Calu3 (cell line): ENCODE results near the gene FLYWCH1. TPM values are rescaled to one million over a fixed set of nuclear protein-coding genes. Genes with fewer than 3 reads are reported as not detected.
"Not testable (repeated sequence)": the region's sequence is repeated elsewhere in the genome, so short reads cannot be mapped to it uniquely, and the experiment has no call there.

Source experiments
- BruUV-seq: library from RNA; stranded (reverse); fragments of 400-500 nt; replicated peaks from 2 replicates; lab custom pipeline; 2021; lab: Mats Ljungman, UMichigan
- CTCF ChIA-PET: fragments of 300-600 bp; sonication (Branson Sonifier 250); formaldehyde crosslinking; loops from one replicate; lab custom pipeline; 2022; ENCODE audit warnings: antibody characterized with exemption; lab: Charles Lee
- DNase-seq: peaks from one replicate; pipeline ENCODE4 v3.0.0; 2022
- H3K27ac Mint-ChIP-seq: one replicate; pipeline ENCODE4 v1.8.0; 2022; ENCODE audit warnings: mixed read lengths; ENCODE audit not compliant: unreplicated experiment
- H3K27me3 Mint-ChIP-seq: one replicate; pipeline ENCODE4 v1.8.0; 2022; ENCODE audit warnings: mixed read lengths; ENCODE audit not compliant: unreplicated experiment
- H3K36me3 Mint-ChIP-seq: one replicate; pipeline ENCODE4 v1.8.0; 2022; ENCODE audit warnings: mild to moderate bottlenecking, moderate library complexity, mixed read lengths; ENCODE audit not compliant: insufficient read depth, unreplicated experiment
- H3K4me1 Mint-ChIP-seq: one replicate; pipeline ENCODE4 v1.8.0; 2022; ENCODE audit warnings: mild to moderate bottlenecking, low read depth, mixed read lengths; ENCODE audit not compliant: unreplicated experiment
- H3K4me3 Mint-ChIP-seq: one replicate; pipeline ENCODE4 v1.8.0; 2022; ENCODE audit warnings: mild to moderate bottlenecking, low read depth, moderate library complexity, mixed read lengths; ENCODE audit not compliant: unreplicated experiment
- H3K9me3 Mint-ChIP-seq: one replicate; pipeline ENCODE4 v1.8.0; 2022; ENCODE audit warnings: low read depth, mixed read lengths; ENCODE audit not compliant: unreplicated experiment
- intact Hi-C: fragments of 100-400 bp; cut with micrococcal nuclease; formaldehyde crosslinking; loops from one replicate; pipeline ENCODE4 v1.10.0; 2022; ENCODE audit not compliant: unreplicated experiment
- total RNA-seq: library from RNA; stranded (reverse); gene quantifications from 2 replicates; pipeline ENCODE4 v1.2.3, GENCODE V29; 2022
- TF ChIP-seq, protein P1 (sequence below): fragments of 200-600 bp; IDR thresholded peaks from one replicate; pipeline ENCODE4 v1.8.0; 2022; ENCODE audit warnings: antibody characterized with exemption; ENCODE audit not compliant: unreplicated experiment

FLYWCH1 gene
- total RNA-seq, 1 experiment from 2014 or later: 34.8 TPM

DNA sequence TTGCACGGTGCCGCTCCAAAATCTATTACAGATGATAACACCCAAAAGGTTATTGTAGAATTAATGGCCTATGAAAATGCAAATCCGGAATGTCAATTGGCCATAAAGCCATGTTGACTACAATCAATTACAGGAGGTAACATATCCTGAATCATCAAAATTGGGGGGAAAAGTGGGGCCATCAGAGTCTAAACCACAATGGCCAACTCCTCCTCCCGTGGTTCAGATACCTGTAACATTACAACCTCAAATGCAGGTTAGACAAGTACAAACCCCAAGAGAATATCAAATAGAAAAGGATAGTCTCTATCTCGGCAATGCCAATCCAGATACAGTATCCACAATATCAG lies 14.9 kb downstream of the FLYWCH1 start:
- H3K36me3 Mint-ChIP-seq: peaks cover 8% of the 10 kb centered on the region
- CTCF ChIA-PET: interaction anchor here (0.6 to 1.8 kb wide), 8 partner anchors 12 to 482 kb away, joined by 3 to 8 read pairs (median 6); partner anchors contain the start of genes FLYWCH1 and FLYWCH2
- intact Hi-C loops: no loop called here
- TF ChIP-seq, protein P1, sequence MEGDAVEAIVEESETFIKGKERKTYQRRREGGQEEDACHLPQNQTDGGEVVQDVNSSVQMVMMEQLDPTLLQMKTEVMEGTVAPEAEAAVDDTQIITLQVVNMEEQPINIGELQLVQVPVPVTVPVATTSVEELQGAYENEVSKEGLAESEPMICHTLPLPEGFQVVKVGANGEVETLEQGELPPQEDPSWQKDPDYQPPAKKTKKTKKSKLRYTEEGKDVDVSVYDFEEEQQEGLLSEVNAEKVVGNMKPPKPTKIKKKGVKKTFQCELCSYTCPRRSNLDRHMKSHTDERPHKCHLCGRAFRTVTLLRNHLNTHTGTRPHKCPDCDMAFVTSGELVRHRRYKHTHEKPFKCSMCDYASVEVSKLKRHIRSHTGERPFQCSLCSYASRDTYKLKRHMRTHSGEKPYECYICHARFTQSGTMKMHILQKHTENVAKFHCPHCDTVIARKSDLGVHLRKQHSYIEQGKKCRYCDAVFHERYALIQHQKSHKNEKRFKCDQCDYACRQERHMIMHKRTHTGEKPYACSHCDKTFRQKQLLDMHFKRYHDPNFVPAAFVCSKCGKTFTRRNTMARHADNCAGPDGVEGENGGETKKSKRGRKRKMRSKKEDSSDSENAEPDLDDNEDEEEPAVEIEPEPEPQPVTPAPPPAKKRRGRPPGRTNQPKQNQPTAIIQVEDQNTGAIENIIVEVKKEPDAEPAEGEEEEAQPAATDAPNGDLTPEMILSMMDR: no peak
- no peak for DNase-seq
- no TSS peak for BruUV-seq
- peak overlapping the region; percentile 47 for H3K27ac Mint-ChIP-seq
- no peaks in the 10 kb centered on the region for H3K9me3 Mint-ChIP-seq
- no peaks in the 10 kb centered on the region for H3K27me3 Mint-ChIP-seq
- H3K4me3 Mint-ChIP-seq: peak overlapping the region; percentile 14
- H3K4me1 Mint-ChIP-seq: peaks cover 15% of the 10 kb centered on the region

- Mint-ChIP-seq H3K4me3 (peak overlapping the region; percentile 14), H3K27me3 (no peaks in the 10 kb centered on the region), H3K27ac (peak overlapping the region; percentile 47), H3K36me3 (peaks cover 9% of the 10 kb centered on the region), H3K4me1 (peaks cover 15% of the 10 kb centered on the region), H3K9me3 (no peaks in the 10 kb centered on the region)
- intact Hi-C loops: no loop called here
- CTCF ChIA-PET: interaction anchor here (0.6 to 1.8 kb wide), 14 partner anchors 12 to 482 kb away, joined by 3 to 8 read pairs (median 5); partner anchors contain the start of genes FLYWCH1, FLYWCH2 and ZNF213
- TF ChIP-seq, protein P1: peak; percentile 92
- peak; percentile 91 for DNase-seq
- no TSS peak for BruUV-seq
Observed at GRCh38 chr16:2927010-2927646, 15.4 kb downstream of the FLYWCH1 start.

- CTCF ChIA-PET: interaction anchor here (1.8 kb wide), 1 partner anchor 22 kb away, joined by 8 read pairs; no protein-coding TSS in a partner anchor
- H3K27me3 Mint-ChIP-seq, H3K27ac Mint-ChIP-seq, H3K9me3 Mint-ChIP-seq, H3K4me3 Mint-ChIP-seq, intact Hi-C loops, DNase-seq, BruUV-seq: not testable (repeated sequence)
- H3K4me1 Mint-ChIP-seq: peaks cover 15% of the 10 kb centered on the region
- H3K36me3 Mint-ChIP-seq: peaks cover 13% of the 10 kb centered on the region
Observed at GRCh38 chr16:2928151-2928550, 16.4 kb downstream of the FLYWCH1 start.

DNA sequence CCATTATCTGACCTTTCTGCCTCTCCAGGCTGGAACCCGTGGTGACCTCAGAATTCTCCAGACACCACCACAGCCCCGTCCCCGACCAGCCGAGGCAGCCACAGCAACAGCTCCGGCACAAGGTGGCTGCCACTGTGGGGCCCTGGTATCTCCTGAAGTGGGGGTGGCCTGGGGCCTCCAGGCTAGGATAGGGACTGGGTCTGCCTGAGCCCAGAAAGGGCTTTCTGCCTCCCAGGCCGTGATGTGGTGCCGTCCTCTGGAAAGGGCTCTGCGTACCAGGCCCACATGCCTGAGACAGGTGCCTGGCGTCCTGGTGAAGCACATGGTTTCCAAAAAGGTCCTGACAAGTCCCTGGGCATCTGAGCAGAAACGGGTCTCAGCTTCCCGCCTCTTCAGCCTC lies 17.1 kb downstream of the FLYWCH1 start:
- H3K27me3 Mint-ChIP-seq: no peaks in the 10 kb centered on the region
- DNase-seq: no peak
- peaks cover 15% of the 10 kb centered on the region for H3K4me1 Mint-ChIP-seq
- intact Hi-C loops: no loop called here
- H3K9me3 Mint-ChIP-seq: no peaks in the 10 kb centered on the region
- H3K27ac Mint-ChIP-seq: no peak overlapping the region
- no TSS peak for BruUV-seq
- CTCF ChIA-PET: no interaction called here
- no peak overlapping the region for H3K4me3 Mint-ChIP-seq
- H3K36me3 Mint-ChIP-seq: peaks cover 13% of the 10 kb centered on the region
- TF ChIP-seq, protein P1: no peak

- Mint-ChIP-seq H3K4me1 (peaks cover 15% of the 10 kb centered on the region), H3K36me3 (peaks cover 17% of the 10 kb centered on the region), H3K27ac (no peak overlapping the region), H3K27me3 (no peaks in the 10 kb centered on the region), H3K4me3 (no peak overlapping the region), H3K9me3 (no peaks in the 10 kb centered on the region)
- intact Hi-C loops: no loop called here
- CTCF ChIA-PET: interaction anchor here (1.2 kb wide), 1 partner anchor 12 kb away, joined by 4 read pairs; no protein-coding TSS in a partner anchor
- no peak for DNase-seq
- no TSS peak for BruUV-seq
- TF ChIP-seq, protein P1: no peak
Observed at GRCh38 chr16:2929693-2930092, 18.0 kb downstream of the FLYWCH1 start.
